GM18508 (cell line): ENCODE measurements around the gene ORC3.
A peak's percentile ranks its signal among the peaks of the same experiment; 100 is the strongest.
"Not testable (repeated sequence)": the region's sequence is repeated elsewhere in the genome, so short reads cannot be mapped to it uniquely, and the experiment has no call there.

Experiments used
- ATAC-seq: cut with Tn5 transposase; IDR thresholded peaks from one replicate; pipeline ENCODE4 v1.9.1; 2021; ENCODE audit warnings: moderate number of reproducible peaks; ENCODE audit not compliant: insufficient read depth, unreplicated experiment

Gene ORC3

GRCh38 chr6:87687893-87688292, 98.0 kb downstream of the ORC3 start:
- not testable (repeated sequence) for ATAC-seq

- ATAC-seq, result no peak
These were observed 100.5 kb downstream of the ORC3 start for GRCh38 chr6:87690441-87690840.

DNA sequence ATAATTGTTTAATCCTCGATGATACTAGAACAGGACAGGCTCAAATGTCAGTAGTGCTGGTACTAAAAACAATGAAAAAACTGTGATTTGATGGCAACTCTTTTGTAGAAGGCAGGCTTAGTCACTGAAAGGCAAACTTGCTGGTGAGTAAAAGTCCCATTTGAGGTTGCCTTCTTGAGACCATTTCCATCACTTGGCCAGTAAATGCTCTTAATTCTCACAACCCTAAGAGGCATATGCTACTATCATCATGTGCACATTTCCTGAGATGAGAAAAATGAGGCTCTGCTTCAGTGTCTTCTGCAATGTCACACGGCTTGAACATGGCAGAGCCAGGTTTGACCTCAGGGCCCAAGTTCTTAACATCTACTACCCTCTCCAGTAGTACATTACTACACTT, 102.2 kb downstream of the ORC3 start:
- no peak for ATAC-seq

DNA sequence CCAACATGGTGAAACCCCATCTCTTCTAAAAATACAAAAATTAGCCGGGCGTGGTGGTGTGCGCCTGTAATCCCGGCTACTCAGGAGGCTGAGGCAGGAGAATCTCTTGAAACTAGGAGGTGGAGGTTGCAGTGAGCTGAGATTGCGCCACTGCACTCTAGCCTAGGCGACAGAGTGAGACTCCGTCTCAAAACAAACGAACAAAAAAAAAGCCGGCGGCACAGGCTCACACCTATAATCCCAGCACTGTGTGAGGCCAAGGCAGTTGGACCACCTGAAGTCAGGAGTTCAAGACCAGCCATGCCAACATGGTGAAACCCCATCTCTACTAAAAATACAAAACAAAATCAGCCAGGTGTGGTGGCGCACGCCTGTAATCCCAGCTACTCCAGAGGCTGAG, 106.9 kb downstream of the ORC3 start:
- not testable (repeated sequence) for ATAC-seq

GRCh38 chr6:87697581-87698546, 107.9 kb downstream of the ORC3 start:
- ATAC-seq, result no peak

- no peak for ATAC-seq
These were observed 108.6 kb downstream of the ORC3 start for GRCh38 chr6:87698547-87699006.

GRCh38 chr6:87699576-87699975, 109.6 kb downstream of the ORC3 start:
- no peak for ATAC-seq

- no peak for ATAC-seq
These were observed 110.7 kb downstream of the ORC3 start for GRCh38 chr6:87700397-87701343.

DNA sequence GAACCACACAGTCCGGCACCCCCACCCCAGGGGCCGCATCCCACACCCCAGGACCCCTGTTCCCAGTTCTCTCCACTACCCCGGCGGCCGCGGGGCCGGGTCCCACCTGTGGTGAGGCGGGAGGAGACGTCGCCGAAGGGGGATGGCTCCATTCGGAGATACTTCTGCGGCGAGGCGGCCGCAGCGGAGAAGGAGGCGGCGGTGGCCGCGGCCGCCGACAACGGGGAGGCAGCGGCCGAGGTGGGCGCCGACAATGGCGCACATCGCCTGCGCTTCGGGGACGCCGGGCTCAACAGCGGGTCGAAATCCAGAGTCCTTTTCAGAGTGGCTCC, 111.4 kb downstream of the ORC3 start:
- ATAC-seq, result no peak

- ATAC-seq, result peak; percentile 48
These were observed 112.0 kb downstream of the ORC3 start, which contains the start of gene AKIRIN2 for GRCh38 chr6:87701676-87702588. Gene AKIRIN2, minus strand, starts transcription at chr6:87702233. Its CDS starts 549 bp downstream, at chr6:87701684.

DNA sequence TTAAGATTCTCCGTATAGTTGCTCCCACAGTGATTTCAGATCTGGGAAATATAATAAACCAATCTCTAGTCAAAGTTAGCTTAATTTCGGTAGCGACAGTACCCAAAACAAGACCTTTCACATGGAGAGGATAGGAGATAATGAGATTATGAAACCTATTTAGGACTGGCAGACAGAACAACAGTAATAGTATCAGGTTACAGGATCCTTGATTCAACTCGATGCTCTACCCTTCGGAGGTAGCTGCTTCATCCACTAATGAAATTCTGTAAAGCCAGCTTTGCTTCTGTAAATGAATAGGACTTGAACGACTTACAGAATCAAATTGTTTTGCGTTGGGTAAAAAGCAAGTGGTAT, 112.6 kb downstream of the ORC3 start:
- no peak for ATAC-seq

DNA sequence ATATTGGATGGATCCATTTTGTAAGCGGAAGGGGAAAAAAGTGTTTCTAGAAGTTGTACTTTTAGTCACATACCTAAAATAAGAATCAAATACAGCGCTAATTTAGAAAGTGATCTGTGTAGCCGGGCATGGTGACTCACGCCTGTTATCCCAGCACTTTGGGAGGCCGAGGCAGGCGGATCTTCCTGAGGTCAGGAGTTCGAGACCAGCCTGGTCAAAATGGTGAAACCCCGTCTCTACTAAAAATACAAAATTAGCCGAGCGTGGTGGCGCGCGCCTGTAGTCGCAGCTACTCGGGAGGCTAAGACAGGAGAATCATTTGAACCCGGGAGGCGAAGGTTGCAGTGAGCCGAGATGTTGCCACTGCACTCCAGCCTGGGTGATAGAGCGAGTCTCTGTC, 113.1 kb downstream of the ORC3 start:
- ATAC-seq, result not testable (repeated sequence)

DNA sequence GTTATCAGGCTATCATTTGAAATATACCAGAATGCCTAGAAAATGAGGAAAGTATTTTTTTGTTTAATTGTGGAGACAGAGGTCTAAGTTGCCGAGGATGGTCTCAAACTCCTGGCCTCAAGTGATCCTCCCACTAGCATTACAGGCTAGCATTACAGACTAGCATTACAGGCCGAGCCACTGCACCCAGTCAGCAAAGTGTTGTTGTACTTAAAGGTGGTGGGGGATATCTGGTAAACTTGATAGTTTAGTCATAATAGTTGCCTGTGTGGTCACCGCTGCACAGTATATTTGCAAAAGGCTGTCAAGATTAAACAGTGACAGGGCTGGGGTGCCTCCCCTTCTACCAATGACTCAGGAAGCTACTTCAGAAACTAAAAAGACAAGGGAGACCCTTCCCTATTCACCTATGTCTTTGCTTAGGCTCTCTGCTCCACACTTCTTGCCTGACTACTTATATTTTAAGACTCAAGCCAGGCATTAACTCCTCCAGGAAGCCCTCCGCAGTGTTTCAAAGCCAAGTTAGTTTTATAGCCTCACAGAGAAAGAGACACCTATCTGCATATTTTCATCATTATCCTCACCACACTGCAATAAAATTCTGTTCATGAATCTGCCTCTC, 115.2 kb downstream of the ORC3 start:
- ATAC-seq, result peak; percentile 58

DNA sequence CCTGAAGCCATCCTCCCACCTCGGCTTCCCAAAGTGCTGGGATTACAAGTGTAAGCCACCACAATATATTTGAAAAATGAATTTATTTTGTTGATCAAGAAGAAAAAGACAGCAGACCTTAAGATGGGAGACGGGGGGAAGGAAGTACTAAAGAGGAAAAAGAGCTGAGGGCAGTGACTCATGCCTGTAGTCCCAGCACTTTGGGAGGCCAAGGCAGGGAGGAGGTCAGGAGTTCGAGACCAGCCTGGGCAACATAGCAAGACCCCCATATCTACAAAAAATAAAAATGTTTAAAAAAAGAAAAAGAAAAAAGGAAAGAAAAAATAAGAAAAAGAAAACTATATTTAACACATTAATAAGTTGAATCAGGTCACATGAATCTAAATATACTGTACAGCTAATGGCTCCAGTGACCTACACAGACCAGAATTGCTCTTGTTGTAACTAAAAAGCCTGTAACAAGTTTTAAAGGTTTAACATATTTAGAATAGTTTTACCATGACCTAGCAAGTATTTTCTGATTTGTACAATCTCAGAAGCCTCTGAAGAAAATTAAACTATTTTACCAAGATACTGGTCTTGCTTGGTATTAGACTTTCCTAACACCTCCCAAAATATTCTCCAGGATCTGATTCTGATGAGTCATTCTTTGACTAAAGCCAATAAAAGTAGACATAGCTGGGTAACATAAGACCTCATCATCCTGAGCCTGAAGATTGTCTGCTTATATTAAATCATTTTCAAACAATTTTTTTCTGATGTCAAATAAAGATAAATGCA, 116.4 kb downstream of the ORC3 start:
- ATAC-seq, result no peak

DNA sequence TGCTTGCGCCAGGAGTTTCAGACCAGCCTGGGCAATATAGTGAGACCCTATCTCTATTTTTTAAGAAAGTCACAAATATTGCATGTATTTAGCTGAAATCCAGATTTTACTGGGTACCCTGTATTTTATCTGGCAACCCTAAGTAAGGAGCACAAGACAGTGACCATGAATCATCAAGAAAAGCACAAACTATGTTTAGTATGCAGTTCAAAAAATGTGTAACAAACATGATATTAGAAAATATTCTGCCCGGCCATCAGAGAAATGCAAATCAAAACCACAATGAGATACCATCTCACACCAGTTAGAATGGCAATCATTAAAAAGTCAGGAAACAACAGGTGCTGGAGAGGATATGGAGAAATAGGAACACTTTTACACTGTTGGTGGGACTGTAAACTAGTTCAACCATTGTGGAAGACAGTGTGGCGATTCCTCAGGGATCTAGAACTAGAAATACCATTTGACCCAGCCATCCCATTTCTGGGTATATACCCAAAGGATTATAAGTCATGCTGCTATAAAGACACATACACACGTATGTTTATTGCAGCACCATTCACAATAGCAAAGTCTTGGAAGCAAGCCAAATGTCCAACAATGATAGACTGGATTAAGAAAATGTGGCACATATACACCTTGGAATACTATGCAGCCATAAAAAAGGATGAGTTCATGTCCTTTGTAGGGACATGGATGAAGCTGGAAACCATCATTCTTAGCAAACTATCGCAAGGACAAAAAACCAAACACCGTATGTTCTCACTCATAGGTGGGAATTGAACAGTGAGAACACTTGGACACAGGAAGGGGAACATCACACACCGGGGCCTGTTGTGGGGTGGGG, 118.9 kb downstream of the ORC3 start:
- not testable (repeated sequence) for ATAC-seq

DNA sequence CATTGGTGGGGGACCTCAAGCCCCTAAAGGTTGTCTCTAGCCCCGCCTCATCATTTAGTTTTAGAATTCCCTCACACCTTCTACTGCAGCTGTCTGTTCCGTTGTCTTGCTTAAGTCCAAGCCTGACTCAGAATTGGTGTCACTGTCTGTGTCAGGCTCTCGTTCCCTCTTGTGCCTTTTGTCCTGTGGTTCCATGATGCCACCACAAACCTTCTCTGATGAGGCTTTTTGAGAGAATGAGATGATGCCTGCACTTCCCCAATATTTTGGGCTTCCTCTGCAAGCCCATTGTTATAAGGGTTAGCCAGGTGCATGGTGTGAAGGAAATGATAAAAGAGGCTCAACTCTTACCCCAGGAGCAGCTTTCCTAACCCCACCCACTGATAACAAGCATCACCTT, 120.2 kb downstream of the ORC3 start:
- no peak for ATAC-seq

- ATAC-seq, result not testable (repeated sequence)
These were observed 122.8 kb downstream of the ORC3 start for GRCh38 chr6:87712713-87713112.
